Measurements from ENCODE around the gene SLC35G4. TPM values are rescaled to one million over a fixed set of nuclear protein-coding genes. Genes with fewer than 3 reads are reported as not detected.
"Not testable (repeated sequence)": the region's sequence is repeated elsewhere in the genome, so short reads cannot be mapped to it uniquely, and the experiment has no call there.

Gene SLC35G4
- total RNA-seq (ENCODE audit: unreplicated experiment), result not detected
- long read RNA-seq, result 0 reads

- H3K4me3 Mint-ChIP-seq (ENCODE audit: unreplicated experiment); H3K9me3 Mint-ChIP-seq (ENCODE audit: unreplicated experiment); DNase-seq; H3K36me3 Mint-ChIP-seq (ENCODE audit: unreplicated experiment); H3K27me3 Mint-ChIP-seq (ENCODE audit: unreplicated experiment); H3K4me1 Mint-ChIP-seq (ENCODE audit: low read depth, unreplicated experiment): not testable (repeated sequence)
- peak within 1 kb of the TSS; percentile 82 for H3K27ac Mint-ChIP-seq (ENCODE audit: unreplicated experiment)
Measured at GRCh38 chr18:11609488-11609887, at the start of gene SLC35G4. TSS of gene SLC35G4 (plus strand) at chr18:11609596. CDS start at chr18:11609596, 0 bp downstream.

DNA sequence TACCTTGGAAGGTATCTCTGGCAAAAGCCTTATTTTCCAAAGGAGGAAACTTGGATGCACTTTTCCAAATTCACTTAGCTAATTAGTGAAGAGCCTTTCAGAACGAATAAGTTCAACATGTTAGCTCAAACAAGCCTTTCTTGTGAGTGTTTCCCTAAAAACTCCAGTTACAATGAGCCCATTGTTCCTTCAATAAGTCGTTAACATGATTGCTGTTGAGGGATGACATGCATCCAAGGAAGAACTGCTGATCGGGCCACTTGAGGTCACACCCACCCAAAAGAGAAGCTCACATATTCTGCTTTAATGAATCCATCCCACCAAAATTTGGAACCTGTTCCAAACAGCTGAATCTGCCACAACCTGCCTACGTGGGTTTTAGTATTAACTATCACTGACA lies 48.1 kb upstream of the SLC35G4 start:
- TF ChIP-seq CTCF (IDR thresholded peaks at IDR 0.05; ENCODE audit: partially characterized antibody, unreplicated experiment), result no peak
- no peaks in the 10 kb centered on the region for H3K36me3 Mint-ChIP-seq (ENCODE audit: unreplicated experiment)
- H3K27me3 Mint-ChIP-seq (ENCODE audit: unreplicated experiment), result no peaks in the 10 kb centered on the region
- DNase-seq, result no peak
- peaks cover 2% of the 10 kb centered on the region for H3K4me1 Mint-ChIP-seq (ENCODE audit: low read depth, unreplicated experiment)
- H3K27ac Mint-ChIP-seq (ENCODE audit: unreplicated experiment), result no peak overlapping the region
- H3K9me3 Mint-ChIP-seq (ENCODE audit: unreplicated experiment), result no peaks in the 10 kb centered on the region
- H3K4me3 Mint-ChIP-seq (ENCODE audit: unreplicated experiment), result no peak overlapping the region

DNA sequence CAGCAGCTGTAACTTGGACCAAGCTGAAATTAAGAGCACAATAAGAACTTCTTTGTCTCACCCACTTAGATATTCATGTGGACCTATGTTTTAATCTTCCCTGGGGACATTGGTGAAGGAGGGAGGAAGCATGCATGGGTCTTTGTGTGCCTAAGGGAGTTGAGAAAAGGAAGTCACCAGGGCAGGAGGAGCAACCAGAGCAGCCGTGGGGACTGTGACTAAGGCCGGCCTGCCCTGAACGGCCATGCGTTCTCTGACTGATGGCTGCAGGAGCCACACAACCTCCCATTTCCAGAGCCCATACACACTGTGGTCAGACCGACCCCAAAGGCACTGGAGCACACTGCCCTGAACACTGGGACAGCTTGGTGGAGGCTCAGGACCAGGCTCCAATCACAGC lies 43.7 kb upstream of the SLC35G4 start:
- no peak for DNase-seq
- TF ChIP-seq CTCF (IDR thresholded peaks at IDR 0.05; ENCODE audit: partially characterized antibody, unreplicated experiment), result no peak
- Mint-ChIP-seq H3K27ac (ENCODE audit: unreplicated experiment) (no peak overlapping the region), H3K27me3 (ENCODE audit: unreplicated experiment) (no peaks in the 10 kb centered on the region), H3K4me1 (ENCODE audit: low read depth, unreplicated experiment) (peaks cover 17% of the 10 kb centered on the region), H3K36me3 (ENCODE audit: unreplicated experiment) (no peaks in the 10 kb centered on the region), H3K9me3 (ENCODE audit: unreplicated experiment) (peaks cover 2% of the 10 kb centered on the region), H3K4me3 (ENCODE audit: unreplicated experiment) (no peak overlapping the region)

GRCh38 chr18:11566236-11566965 lies 43.0 kb upstream of the SLC35G4 start:
- H3K36me3 Mint-ChIP-seq (ENCODE audit: unreplicated experiment), result no peaks in the 10 kb centered on the region
- TF ChIP-seq CTCF (IDR thresholded peaks at IDR 0.05; ENCODE audit: partially characterized antibody, unreplicated experiment), result no peak
- no peak for DNase-seq
- no peak overlapping the region for H3K4me3 Mint-ChIP-seq (ENCODE audit: unreplicated experiment)
- H3K27ac Mint-ChIP-seq (ENCODE audit: unreplicated experiment), result no peak overlapping the region
- peaks cover 2% of the 10 kb centered on the region for H3K9me3 Mint-ChIP-seq (ENCODE audit: unreplicated experiment)
- H3K27me3 Mint-ChIP-seq (ENCODE audit: unreplicated experiment), result no peaks in the 10 kb centered on the region
- H3K4me1 Mint-ChIP-seq (ENCODE audit: low read depth, unreplicated experiment), result peaks cover 17% of the 10 kb centered on the region

- H3K27me3 Mint-ChIP-seq (ENCODE audit: unreplicated experiment), result no peaks in the 10 kb centered on the region
- peaks cover 22% of the 10 kb centered on the region for H3K4me1 Mint-ChIP-seq (ENCODE audit: low read depth, unreplicated experiment)
- H3K36me3 Mint-ChIP-seq (ENCODE audit: unreplicated experiment), result no peaks in the 10 kb centered on the region
- peaks cover 4% of the 10 kb centered on the region for H3K9me3 Mint-ChIP-seq (ENCODE audit: unreplicated experiment)
- no peak for DNase-seq
- H3K4me3 Mint-ChIP-seq (ENCODE audit: unreplicated experiment), result no peak overlapping the region
- no peak for TF ChIP-seq CTCF (IDR thresholded peaks at IDR 0.05; ENCODE audit: partially characterized antibody, unreplicated experiment)
- H3K27ac Mint-ChIP-seq (ENCODE audit: unreplicated experiment), result no peak overlapping the region
Measured at GRCh38 chr18:11567396-11567795, 42.0 kb upstream of the SLC35G4 start.

Data from glutamatergic neuron (in vitro differentiated cells).